ENCODE data around the gene HLCS. TPM values are rescaled to one million over a fixed set of nuclear protein-coding genes. Genes with fewer than 3 reads are reported as not detected.

Gene HLCS
- total and polyA plus RNA-seq, 2 experiments from 2014 or later: 12.4 to 20.1 TPM

GRCh38 chr21:36874665-36875064 is 91.8 kb downstream of the HLCS start:
- no peak for DNase-seq (ENCODE audit: low read depth in 1 of 2, low spot score in 1 of 2)

DNA sequence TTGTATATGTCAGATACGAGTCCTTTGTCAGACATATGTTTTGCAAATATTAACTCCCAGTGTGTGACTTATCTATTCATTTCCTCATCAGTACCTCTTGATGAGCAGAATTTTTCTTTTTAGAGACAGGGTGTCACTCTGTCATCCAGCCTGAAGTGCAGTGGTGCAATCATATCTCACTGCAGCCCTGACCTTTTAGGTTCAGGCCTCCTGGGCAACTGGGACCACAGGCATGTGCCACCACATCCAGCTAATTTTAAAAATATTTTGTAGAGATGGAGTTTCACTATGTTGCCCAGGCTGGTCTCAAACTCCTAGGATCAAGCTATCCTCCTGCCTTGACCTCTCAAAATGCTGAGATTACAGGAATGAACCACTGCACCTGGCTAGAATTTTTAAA is 93.0 kb downstream of the HLCS start:
- H3K27me3 ChIP-seq: no peaks in the 10 kb centered on the region
- TF ChIP-seq, protein P1, sequence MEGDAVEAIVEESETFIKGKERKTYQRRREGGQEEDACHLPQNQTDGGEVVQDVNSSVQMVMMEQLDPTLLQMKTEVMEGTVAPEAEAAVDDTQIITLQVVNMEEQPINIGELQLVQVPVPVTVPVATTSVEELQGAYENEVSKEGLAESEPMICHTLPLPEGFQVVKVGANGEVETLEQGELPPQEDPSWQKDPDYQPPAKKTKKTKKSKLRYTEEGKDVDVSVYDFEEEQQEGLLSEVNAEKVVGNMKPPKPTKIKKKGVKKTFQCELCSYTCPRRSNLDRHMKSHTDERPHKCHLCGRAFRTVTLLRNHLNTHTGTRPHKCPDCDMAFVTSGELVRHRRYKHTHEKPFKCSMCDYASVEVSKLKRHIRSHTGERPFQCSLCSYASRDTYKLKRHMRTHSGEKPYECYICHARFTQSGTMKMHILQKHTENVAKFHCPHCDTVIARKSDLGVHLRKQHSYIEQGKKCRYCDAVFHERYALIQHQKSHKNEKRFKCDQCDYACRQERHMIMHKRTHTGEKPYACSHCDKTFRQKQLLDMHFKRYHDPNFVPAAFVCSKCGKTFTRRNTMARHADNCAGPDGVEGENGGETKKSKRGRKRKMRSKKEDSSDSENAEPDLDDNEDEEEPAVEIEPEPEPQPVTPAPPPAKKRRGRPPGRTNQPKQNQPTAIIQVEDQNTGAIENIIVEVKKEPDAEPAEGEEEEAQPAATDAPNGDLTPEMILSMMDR (IDR thresholded peaks at IDR 0.05; ENCODE audit: low read depth, low read length): no peak
- no peak overlapping the region for H3K4me3 ChIP-seq
- no peak overlapping the region for H3K27ac ChIP-seq
- no peaks in the 10 kb centered on the region for H3K4me1 ChIP-seq (ENCODE audit: low read depth)
- H3K9me3 ChIP-seq (ENCODE audit: low read depth): no peaks in the 10 kb centered on the region
- H3K36me3 ChIP-seq: no peaks in the 10 kb centered on the region
- DNase-seq (ENCODE audit: low read depth in 1 of 2, low spot score in 1 of 2): no peak

More at GRCh38 chr21:36874665-36875064, 91.8 kb downstream of the HLCS start:
- TF ChIP-seq, protein P1 (IDR thresholded peaks at IDR 0.05; ENCODE audit: low read depth, low read length): no peak
- H3K27ac ChIP-seq: no peak overlapping the region
- H3K27me3 ChIP-seq: no peaks in the 10 kb centered on the region
- no peaks in the 10 kb centered on the region for H3K4me1 ChIP-seq (ENCODE audit: low read depth)
- H3K36me3 ChIP-seq: no peaks in the 10 kb centered on the region
- no peaks in the 10 kb centered on the region for H3K9me3 ChIP-seq (ENCODE audit: low read depth)
- no peak overlapping the region for H3K4me3 ChIP-seq

GRCh38 chr21:36867291-36867905 is 99.1 kb downstream of the HLCS start:
- no peak overlapping the region for H3K27ac ChIP-seq
- no peaks in the 10 kb centered on the region for H3K27me3 ChIP-seq
- no peaks in the 10 kb centered on the region for H3K9me3 ChIP-seq (ENCODE audit: low read depth)
- H3K36me3 ChIP-seq: no peaks in the 10 kb centered on the region
- DNase-seq (ENCODE audit: low read depth in 1 of 2, low spot score in 1 of 2): no peak
- no peaks in the 10 kb centered on the region for H3K4me1 ChIP-seq (ENCODE audit: low read depth)
- no peak overlapping the region for H3K4me3 ChIP-seq
- TF ChIP-seq, protein P1 (IDR thresholded peaks at IDR 0.05; ENCODE audit: low read depth, low read length): no peak

DNA sequence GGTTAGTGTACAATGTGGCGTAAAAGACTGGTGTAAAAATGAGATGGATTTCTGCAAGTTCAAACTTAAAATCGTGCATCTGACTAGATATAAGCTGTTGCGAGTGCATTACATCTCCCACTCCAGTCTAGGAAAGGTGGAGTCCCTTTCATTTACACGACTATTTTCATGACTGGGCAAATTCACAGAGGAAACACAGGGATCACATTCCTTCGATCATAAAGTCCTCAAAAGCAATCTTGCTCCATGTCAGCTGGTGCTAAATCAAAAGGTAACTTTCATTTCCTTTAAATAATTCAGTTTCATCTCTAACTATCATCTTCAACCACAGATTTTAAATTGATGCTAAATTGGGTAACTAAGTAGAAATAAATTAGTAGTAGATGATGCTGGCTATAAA is 100.0 kb downstream of the HLCS start:
- H3K4me3 ChIP-seq: no peak overlapping the region
- no peak overlapping the region for H3K27ac ChIP-seq
- no peaks in the 10 kb centered on the region for H3K4me1 ChIP-seq (ENCODE audit: low read depth)
- TF ChIP-seq, protein P1 (IDR thresholded peaks at IDR 0.05; ENCODE audit: low read depth, low read length): no peak
- no peaks in the 10 kb centered on the region for H3K27me3 ChIP-seq
- no peaks in the 10 kb centered on the region for H3K36me3 ChIP-seq
- DNase-seq (ENCODE audit: low read depth in 1 of 2, low spot score in 1 of 2): no peak
- no peaks in the 10 kb centered on the region for H3K9me3 ChIP-seq (ENCODE audit: low read depth)

- DNase-seq (ENCODE audit: low read depth in 1 of 2, low spot score in 1 of 2): no peak
- no peaks in the 10 kb centered on the region for H3K4me1 ChIP-seq (ENCODE audit: low read depth)
- no peak overlapping the region for H3K4me3 ChIP-seq
- no peak overlapping the region for H3K27ac ChIP-seq
- no peaks in the 10 kb centered on the region for H3K9me3 ChIP-seq (ENCODE audit: low read depth)
- TF ChIP-seq, protein P1 (IDR thresholded peaks at IDR 0.05; ENCODE audit: low read depth, low read length): no peak
- no peaks in the 10 kb centered on the region for H3K27me3 ChIP-seq
- H3K36me3 ChIP-seq: no peaks in the 10 kb centered on the region
These were observed 101.5 kb downstream of the HLCS start for GRCh38 chr21:36864974-36865373.
